ENCODE results near the gene LMCD1. TPM values are rescaled to one million over a fixed set of nuclear protein-coding genes. Genes with fewer than 3 reads are reported as not detected.

Gene LMCD1
- 10 to 100 TPM; 23.3 to 52.8 (median 34.8) TPM for total RNA-seq

- Histone ChIP-seq H3K36me3 (no peaks in the 10 kb centered on the region), H3K27me3 (no peaks in the 10 kb centered on the region), H3K4me3 (peak within 1 kb of the TSS; percentile 34 to 68 (median 54)), H3K27ac (peak within 1 kb of the TSS; percentile 77 to 93 (median 90)), H3K4me1 (peaks cover 25 to 83% (median 33%) of the 10 kb centered on the region in 3 donors), H3K9me3 (no peaks in the 10 kb centered on the region)
- intact Hi-C loops (cut with DNase I) = no loop called here
- DNase-seq = peak; percentile 52
- WGBS, 2 donors = 2 to 3% methylated on average over 17 to 19 of the region's 49 CpGs
- TF ChIP-seq CTCF (IDR thresholded peaks at IDR 0.05) = peak in 3 of 6 experiments; percentile 16 to 38 (median 24)
- peak in 2 of 4 donors; percentile 64 to 77 for TF ChIP-seq POLR2A (IDR thresholded peaks at IDR 0.05)
Measured at GRCh38 chr3:8501371-8502131, at the start of gene LMCD1. TSS of gene LMCD1 (plus strand) at chr3:8501823. CDS start at chr3:8501939, 116 bp downstream.

GRCh38 chr3:8452112-8452511, 49.5 kb upstream of the LMCD1 start:
- intact Hi-C loops (cut with DNase I) = no loop called here
- DNase-seq = no peak
- no peaks in the 10 kb centered on the region for H3K36me3 ChIP-seq
- no peaks in the 10 kb centered on the region for H3K9me3 ChIP-seq
- H3K4me3 ChIP-seq = no peak overlapping the region
- TF ChIP-seq CTCF (IDR thresholded peaks at IDR 0.05) (no peak), POLR2A (IDR thresholded peaks at IDR 0.05) (no peak)
- no peak overlapping the region for H3K27ac ChIP-seq
- no peaks in the 10 kb centered on the region for H3K4me1 ChIP-seq
- WGBS, 2 donors = 80 to 83% methylated on average over 4 of the region's 4 CpGs
- no peaks in the 10 kb centered on the region for H3K27me3 ChIP-seq

GRCh38 chr3:8453153-8453552, 48.5 kb upstream of the LMCD1 start:
- Histone ChIP-seq H3K4me3 (no peak overlapping the region), H3K36me3 (no peaks in the 10 kb centered on the region), H3K27ac (no peak overlapping the region), H3K4me1 (no peaks in the 10 kb centered on the region), H3K9me3 (no peaks in the 10 kb centered on the region), H3K27me3 (no peaks in the 10 kb centered on the region)
- DNase-seq = no peak
- intact Hi-C loops (cut with DNase I) = no loop called here
- WGBS, 2 donors = 71 to 95% methylated on average over 4 to 5 of the region's 5 CpGs
- TF ChIP-seq POLR2A (IDR thresholded peaks at IDR 0.05) = no peak
- no peak for TF ChIP-seq CTCF (IDR thresholded peaks at IDR 0.05)

- 78 to 81% methylated on average over 5 of the region's 5 CpGs for WGBS, 2 donors
- H3K36me3 ChIP-seq = no peaks in the 10 kb centered on the region
- H3K4me3 ChIP-seq = no peak overlapping the region
- TF ChIP-seq CTCF (IDR thresholded peaks at IDR 0.05) (no peak), POLR2A (IDR thresholded peaks at IDR 0.05) (no peak)
- no peak for DNase-seq
- intact Hi-C loops (cut with DNase I) = no loop called here
- H3K4me1 ChIP-seq = no peaks in the 10 kb centered on the region
- H3K9me3 ChIP-seq = no peaks in the 10 kb centered on the region
- H3K27ac ChIP-seq = no peak overlapping the region
- no peaks in the 10 kb centered on the region for H3K27me3 ChIP-seq
Measured at GRCh38 chr3:8455526-8456411, 45.9 kb upstream of the LMCD1 start.

- intact Hi-C loops (cut with DNase I) = no loop called here
- DNase-seq = no peak
- H3K36me3 ChIP-seq = no peaks in the 10 kb centered on the region
- no peak overlapping the region for H3K4me3 ChIP-seq
- H3K4me1 ChIP-seq = no peaks in the 10 kb centered on the region
- no peak overlapping the region for H3K27ac ChIP-seq
- H3K27me3 ChIP-seq = no peaks in the 10 kb centered on the region
- no peaks in the 10 kb centered on the region for H3K9me3 ChIP-seq
- WGBS, 2 donors = 89 to 100% methylated on average over 3 of the region's 3 CpGs
- TF ChIP-seq POLR2A (IDR thresholded peaks at IDR 0.05) = no peak
- TF ChIP-seq CTCF (IDR thresholded peaks at IDR 0.05) = no peak
Measured at GRCh38 chr3:8456412-8456811, 45.2 kb upstream of the LMCD1 start.
